Stimulated activated CD4-positive, alpha-beta T cell treated with anti-CD3 and anti-CD28 coated beads, Interleukin-2, amount 100 ng/mL, for 4 hours (primary cell): Measurements from ENCODE around the gene AQP1.

ENCODE experiments used
- DNase-seq: peaks from one replicate; pipeline ENCODE4 v3.0.0-alpha.2; 2020; ENCODE audit warnings: low read depth

Gene AQP1

DNA sequence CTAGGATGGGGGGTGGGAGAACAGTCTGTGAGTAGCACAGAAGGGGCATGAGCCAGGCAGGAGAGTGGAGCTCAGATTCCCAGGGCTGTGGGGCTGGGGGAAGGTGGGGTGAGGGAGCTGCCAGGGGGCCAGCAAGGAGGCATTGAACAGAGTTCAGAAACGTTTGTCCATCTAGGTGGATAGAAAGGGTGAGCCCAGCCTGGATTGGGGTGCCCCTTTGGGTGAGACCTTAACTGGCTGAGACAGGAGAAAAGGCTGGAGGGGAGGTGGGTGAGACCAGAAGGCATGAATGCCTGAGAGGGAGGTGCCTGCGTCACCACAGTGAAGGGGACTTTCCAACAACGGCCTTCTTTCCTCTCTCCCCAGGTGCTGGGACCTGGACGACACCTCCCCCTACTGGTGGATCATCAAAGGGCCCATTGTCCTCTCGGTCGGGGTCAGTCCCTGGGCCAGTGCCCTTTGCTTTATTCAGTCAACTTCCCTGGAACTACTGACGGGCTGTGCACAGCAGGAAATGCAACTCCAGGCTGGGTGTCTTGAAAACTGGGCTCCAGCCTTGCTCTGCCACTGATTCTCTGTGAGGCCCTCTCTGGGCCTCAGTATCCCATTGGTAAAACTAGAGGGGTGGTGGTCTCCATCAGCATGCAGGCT lies 63.1 kb downstream of the AQP1 start:
- DNase-seq: no peak
